ENCODE results near the gene SRPK2. TPM values are rescaled to one million over a fixed set of nuclear protein-coding genes. Genes with fewer than 3 reads are reported as not detected.
"Not testable (repeated sequence)": the region's sequence is repeated elsewhere in the genome, so short reads cannot be mapped to it uniquely, and the experiment has no call there.

SRPK2 gene
- total RNA-seq, 1 donor from 2014 or later, result 26.7 TPM

DNA sequence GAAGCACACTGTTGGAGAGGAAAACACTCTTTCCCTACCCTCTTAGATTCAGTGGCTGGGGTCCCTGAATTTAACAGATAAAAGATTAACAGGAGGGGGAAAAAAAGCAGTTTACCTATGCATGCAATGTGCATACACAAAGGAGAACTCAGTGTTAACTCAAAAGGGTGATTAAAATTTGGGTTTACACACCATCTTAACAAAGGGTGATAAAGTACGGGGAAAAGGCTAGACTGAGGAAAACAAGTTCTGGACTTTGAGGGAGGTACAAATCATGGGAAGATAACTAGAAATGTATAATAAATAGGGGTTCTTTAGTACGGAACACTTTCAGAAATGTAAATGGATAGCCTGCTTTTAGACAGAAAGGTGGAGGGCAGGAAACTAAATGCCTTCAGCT, 83.1 kb downstream of the SRPK2 start:
- TF ChIP-seq, protein P1, sequence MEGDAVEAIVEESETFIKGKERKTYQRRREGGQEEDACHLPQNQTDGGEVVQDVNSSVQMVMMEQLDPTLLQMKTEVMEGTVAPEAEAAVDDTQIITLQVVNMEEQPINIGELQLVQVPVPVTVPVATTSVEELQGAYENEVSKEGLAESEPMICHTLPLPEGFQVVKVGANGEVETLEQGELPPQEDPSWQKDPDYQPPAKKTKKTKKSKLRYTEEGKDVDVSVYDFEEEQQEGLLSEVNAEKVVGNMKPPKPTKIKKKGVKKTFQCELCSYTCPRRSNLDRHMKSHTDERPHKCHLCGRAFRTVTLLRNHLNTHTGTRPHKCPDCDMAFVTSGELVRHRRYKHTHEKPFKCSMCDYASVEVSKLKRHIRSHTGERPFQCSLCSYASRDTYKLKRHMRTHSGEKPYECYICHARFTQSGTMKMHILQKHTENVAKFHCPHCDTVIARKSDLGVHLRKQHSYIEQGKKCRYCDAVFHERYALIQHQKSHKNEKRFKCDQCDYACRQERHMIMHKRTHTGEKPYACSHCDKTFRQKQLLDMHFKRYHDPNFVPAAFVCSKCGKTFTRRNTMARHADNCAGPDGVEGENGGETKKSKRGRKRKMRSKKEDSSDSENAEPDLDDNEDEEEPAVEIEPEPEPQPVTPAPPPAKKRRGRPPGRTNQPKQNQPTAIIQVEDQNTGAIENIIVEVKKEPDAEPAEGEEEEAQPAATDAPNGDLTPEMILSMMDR (conservative IDR thresholded peaks at IDR 0.05; ENCODE audit: low read depth, low read length), result no peak
- no peak overlapping the region for H3K4me3 ChIP-seq (ENCODE audit: low read depth, low read length)
- no peak for DNase-seq (ENCODE audit: low read depth)

DNA sequence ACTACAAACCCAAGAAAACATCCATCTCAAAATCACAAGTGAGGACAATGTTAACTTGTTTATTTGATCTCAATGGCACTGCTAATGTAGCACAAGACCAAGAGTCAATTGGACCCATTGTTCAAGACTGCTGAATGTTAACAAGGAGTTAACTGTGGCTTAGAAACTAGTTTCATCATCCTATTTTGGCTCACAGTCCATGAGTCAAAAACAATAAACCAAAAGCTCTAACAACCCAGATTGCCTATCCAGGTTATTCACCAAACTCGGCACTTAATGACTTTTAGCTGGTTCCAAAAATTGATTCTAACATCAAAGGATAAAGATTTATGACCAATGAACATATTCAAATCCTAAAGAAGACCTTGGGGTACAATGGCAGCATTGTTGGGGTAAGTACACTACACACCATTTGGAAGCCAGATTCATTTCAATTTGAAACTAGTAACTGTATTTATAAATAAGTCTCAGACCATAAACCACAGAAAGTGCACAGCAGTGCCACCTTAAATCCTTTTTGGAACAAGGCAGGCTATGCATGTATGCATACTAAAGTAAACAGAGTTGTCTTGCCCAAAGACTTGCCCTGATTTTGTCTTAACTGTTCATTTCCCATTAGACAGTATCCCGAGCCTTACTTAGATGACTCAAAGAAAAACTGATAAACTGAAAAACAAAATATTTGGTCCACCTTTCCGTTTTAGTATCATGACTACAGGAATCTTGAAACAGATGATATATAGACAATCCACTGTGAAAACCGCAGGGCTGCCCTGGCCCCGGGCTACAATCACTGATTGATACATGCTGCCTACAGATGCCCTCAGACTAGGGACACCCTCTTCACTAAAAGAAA, 84.5 kb downstream of the SRPK2 start:
- peak; percentile 25 for DNase-seq (ENCODE audit: low read depth)
- H3K4me3 ChIP-seq (ENCODE audit: low read depth, low read length), result no peak overlapping the region
- TF ChIP-seq, protein P1 (conservative IDR thresholded peaks at IDR 0.05; ENCODE audit: low read depth, low read length), result no peak

DNA sequence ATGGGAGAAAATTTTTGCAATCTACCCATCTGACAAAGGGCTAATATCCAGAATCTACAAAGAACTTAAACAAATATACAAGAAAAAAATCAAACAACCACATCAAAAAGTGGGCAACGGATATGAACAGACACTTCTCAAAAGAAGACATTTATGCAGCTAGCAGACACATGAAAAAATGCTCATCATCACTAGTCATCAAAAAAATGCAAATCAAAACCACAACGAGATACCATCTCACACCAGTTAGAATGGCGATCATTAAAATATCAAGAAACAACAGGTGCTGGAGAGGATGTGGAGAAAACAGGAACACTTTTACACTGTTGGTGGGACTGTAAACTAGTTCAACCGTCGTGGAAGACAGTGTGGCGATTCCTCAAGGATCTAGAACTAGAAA, 88.1 kb downstream of the SRPK2 start:
- not testable (repeated sequence) for H3K4me3 ChIP-seq (ENCODE audit: low read depth, low read length); DNase-seq (ENCODE audit: low read depth)

DNA sequence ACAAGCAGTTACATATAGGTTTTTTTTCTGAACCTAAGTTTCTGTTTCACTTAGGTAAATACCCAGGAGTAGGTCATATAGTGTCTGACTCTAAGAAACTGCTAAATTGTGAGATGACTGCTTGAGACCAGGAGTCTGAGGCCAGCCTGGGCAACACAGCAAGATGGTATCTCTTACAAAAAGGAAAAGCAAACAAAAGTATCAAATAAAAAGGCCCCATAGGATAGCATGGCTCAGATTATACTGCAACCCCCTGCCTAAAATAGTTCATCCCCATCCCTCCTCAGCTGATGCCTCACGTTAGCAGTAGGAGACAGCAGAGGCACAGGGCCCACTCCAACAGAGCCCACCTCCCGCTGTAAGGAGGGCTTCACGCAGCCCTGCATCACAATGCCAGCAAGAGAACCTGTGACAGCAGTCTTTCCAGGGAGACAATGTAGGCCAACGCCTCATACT, 90.3 kb downstream of the SRPK2 start:
- DNase-seq (ENCODE audit: low read depth), result no peak
- TF ChIP-seq, protein P1 (conservative IDR thresholded peaks at IDR 0.05; ENCODE audit: low read depth, low read length), result no peak
- H3K4me3 ChIP-seq (ENCODE audit: low read depth, low read length), result no peak overlapping the region

DNA sequence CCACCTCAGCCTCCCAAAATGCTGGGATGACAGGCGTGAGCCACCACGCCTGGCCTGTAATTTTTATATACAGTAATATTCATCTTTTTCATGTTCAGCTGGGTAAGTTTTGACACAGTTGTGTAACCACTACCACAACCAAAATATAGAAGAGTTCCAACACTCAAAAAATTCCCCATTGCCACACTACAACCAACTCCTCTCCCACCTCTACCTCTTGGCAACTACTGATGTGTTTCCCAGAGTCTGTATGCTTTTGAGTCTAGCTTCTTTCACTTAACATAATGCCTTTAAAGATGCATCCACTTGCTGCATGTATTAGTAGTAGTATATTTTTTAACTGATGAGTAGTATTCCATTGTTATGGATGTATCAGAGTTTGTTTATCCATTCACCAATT, 90.7 kb downstream of the SRPK2 start:
- TF ChIP-seq, protein P1 (conservative IDR thresholded peaks at IDR 0.05; ENCODE audit: low read depth, low read length), result no peak
- H3K4me3 ChIP-seq (ENCODE audit: low read depth, low read length), result no peak overlapping the region
- no peak for DNase-seq (ENCODE audit: low read depth)

DNA sequence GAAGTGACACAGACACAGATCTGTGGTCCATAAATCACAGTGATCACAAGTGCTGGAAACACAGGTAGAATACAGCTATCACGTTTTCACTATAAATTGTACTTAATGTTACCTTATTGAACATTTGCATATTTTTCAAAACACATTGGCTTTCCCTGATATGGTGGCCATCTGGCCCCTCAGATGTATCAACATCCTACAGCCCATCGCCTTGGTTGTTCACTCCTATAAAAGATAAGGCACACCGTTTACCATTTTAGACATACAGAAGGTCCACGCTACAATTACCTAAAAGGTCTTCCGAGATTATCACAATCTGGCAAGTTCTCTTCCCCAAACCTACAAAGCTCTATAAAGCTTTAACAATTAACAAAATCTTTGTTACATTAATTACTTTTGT, 91.4 kb downstream of the SRPK2 start:
- H3K4me3 ChIP-seq (ENCODE audit: low read depth, low read length), result no peak overlapping the region
- DNase-seq (ENCODE audit: low read depth), result no peak
- TF ChIP-seq, protein P1 (conservative IDR thresholded peaks at IDR 0.05; ENCODE audit: low read depth, low read length), result no peak

DNA sequence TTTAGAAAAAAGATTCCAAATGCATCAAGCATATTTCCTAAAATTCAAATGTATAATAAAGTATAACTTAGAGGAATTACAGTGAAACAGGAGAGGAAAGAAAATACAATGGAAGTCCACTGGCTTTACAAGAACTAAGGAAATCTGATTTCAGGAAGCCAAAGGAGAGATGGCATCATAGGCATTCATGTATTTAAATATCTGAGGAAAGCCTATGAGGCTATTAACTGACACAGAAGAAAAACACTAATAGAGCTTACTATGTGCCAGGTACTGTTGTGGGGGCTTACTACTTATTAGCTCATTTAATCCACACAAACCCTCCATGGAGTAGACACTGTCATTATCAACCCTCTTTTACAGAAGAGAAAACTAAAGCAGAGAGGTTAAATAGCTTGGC, 92.2 kb downstream of the SRPK2 start:
- TF ChIP-seq, protein P1 (conservative IDR thresholded peaks at IDR 0.05; ENCODE audit: low read depth, low read length), result no peak
- DNase-seq (ENCODE audit: low read depth), result no peak
- H3K4me3 ChIP-seq (ENCODE audit: low read depth, low read length), result no peak overlapping the region

Measured in epithelial cell of proximal tubule (primary cell).